OCI-LY7 (cell line): ENCODE results near the gene YJEFN3. TPM values are rescaled to one million over a fixed set of nuclear protein-coding genes. Genes with fewer than 3 reads are reported as not detected.

Experiments used
- BruUV-seq: library from RNA; stranded (reverse); fragments of 400-500 nt; replicated peaks from 2 replicates; lab custom pipeline; 2021; lab: Mats Ljungman, UMichigan
- CTCF ChIA-PET: fragments of 300-600 bp; sonication (Branson Sonifier 250); formaldehyde crosslinking; loops from one replicate; lab custom pipeline; 2022; ENCODE audit warnings: antibody characterized with exemption; ENCODE audit not compliant: unreplicated experiment; lab: Charles Lee
- POLR2A ChIA-PET: fragments of 300-600 bp; sonication (Branson Sonifier 250); formaldehyde crosslinking; loops from one replicate; lab custom pipeline; 2022; ENCODE audit warnings: antibody characterized with exemption; lab: Charles Lee
- DNase-seq: peaks from one replicate; pipeline ENCODE4 v3.0.0-alpha.2; 2015; ENCODE audit warnings: low spot score
- H2AFZ ChIP-seq: fragments of 200-600 bp; sonication (generic), shearing (Covaris generic); 2 replicates; pipeline ENCODE4 v1.6.1; 2014; ENCODE audit warnings: mild to moderate bottlenecking, antibody characterized with exemption, low read length, moderate library complexity
- H3K27ac ChIP-seq: fragments of 200-600 bp; sonication (generic); 2 replicates; pipeline ENCODE4 v1.5.1; 2014; ENCODE audit warnings: mixed run types, low read depth, mild to moderate bottlenecking, moderate library complexity, low read length, inconsistent platforms; ENCODE audit not compliant: poor library complexity, severe bottlenecking
- H3K36me3 ChIP-seq: fragments of 200-600 bp; sonication (generic); 2 replicates; pipeline ENCODE4 v1.6.1; 2014; ENCODE audit warnings: mild to moderate bottlenecking, antibody characterized with exemption, low read length, moderate library complexity, mixed read lengths; ENCODE audit not compliant: insufficient read depth
- H3K4me1 ChIP-seq: fragments of 200-600 bp; sonication (generic); 2 replicates; pipeline ENCODE4 v1.5.1; 2014; ENCODE audit warnings: mild to moderate bottlenecking, low read length; ENCODE audit not compliant: insufficient read depth, poor library complexity, severe bottlenecking
- H3K4me2 ChIP-seq: fragments of 200-600 bp; sonication (generic); 2 replicates; pipeline ENCODE4 v1.6.1; 2014; ENCODE audit warnings: mild to moderate bottlenecking, low read length
- H3K4me3 ChIP-seq: fragments of 200-600 bp; sonication (generic); 2 replicates; pipeline ENCODE4 v1.5.1; 2014; ENCODE audit warnings: mild to moderate bottlenecking, low read depth, low read length; ENCODE audit not compliant: poor library complexity, severe bottlenecking
- H3K79me2 ChIP-seq: fragments of 200-600 bp; sonication (generic); 2 replicates; pipeline ENCODE4 v1.6.1; 2016; ENCODE audit warnings: low read depth, mild to moderate bottlenecking, low read length, moderate library complexity, mixed read lengths; ENCODE audit not compliant: insufficient read depth
- H3K9me2 ChIP-seq: fragments of 200-600 bp; sonication (generic); 2 replicates; pipeline ENCODE4 v1.6.1; 2016; ENCODE audit warnings: mild to moderate bottlenecking, low read length, mixed read lengths; ENCODE audit not compliant: insufficient read depth
- H3K9me3 ChIP-seq: fragments of 200-600 bp; sonication (generic); 2 replicates; pipeline ENCODE4 v1.6.1; 2014; ENCODE audit warnings: mild to moderate bottlenecking, mixed run types, low read length, mixed read lengths
- H4K20me1 ChIP-seq: fragments of 200-600 bp; sonication (generic); 2 replicates; pipeline ENCODE4 v1.6.1; 2014; ENCODE audit warnings: mild to moderate bottlenecking, antibody characterized with exemption, low read length, moderate library complexity, mixed read lengths; ENCODE audit not compliant: insufficient read depth
- CTCF ChIP-seq: fragments of 200-600 bp; sonication (generic); conservative IDR thresholded peaks from 2 replicates; pipeline ENCODE4 v1.5.1; 2014; ENCODE audit warnings: mild to moderate bottlenecking, antibody characterized with exemption, low read length, moderate library complexity, mixed read lengths
- EZH2phosphoT487 ChIP-seq: fragments of 200-600 bp; sonication (generic); IDR thresholded peaks from 2 replicates; pipeline ENCODE4 v1.6.1; 2018; ENCODE audit warnings: low read depth, borderline replicate concordance, mild to moderate bottlenecking, mixed run types, antibody characterized with exemption, low read length, moderate library complexity, mixed read lengths
- intact Hi-C: fragments of 100-400 bp; cut with micrococcal nuclease; formaldehyde crosslinking; loops from one replicate; pipeline ENCODE4 v1.10.0; 2022; ENCODE audit not compliant: unreplicated experiment
- total RNA-seq, 2 experiments: library from RNA; depleted of rRNA in 1 of 2; stranded (reverse); fragments of >200 nt in 1 of 2; shearing (Covaris generic) in 1 of 2; gene quantifications; 2 replicates each; pipeline ENCODE4 v1.2.3, GENCODE V29; 2014 to 2022

YJEFN3 gene
- total RNA-seq, 2 experiments from 2014 or later, result 5.4 to 35.3 TPM

- H3K4me1 ChIP-seq, result peaks cover 8% of the 10 kb centered on the region
- no peak overlapping the region for H3K4me3 ChIP-seq
- ChIA-PET CTCF (no interaction called here), POLR2A (interaction anchor here (0.7 kb wide), 2 partner anchors 498 to 1628 kb away, joined by 3 read pairs; no protein-coding TSS in a partner anchor)
- TF ChIP-seq CTCF (no peak), EZH2phosphoT487 (no peak)
- intact Hi-C loops, result loop anchor here (10.0 kb wide), 1 partner anchor 210 kb away; no protein-coding TSS in a partner anchor
- H4K20me1 ChIP-seq, result no peaks in the 10 kb centered on the region
- BruUV-seq, result no TSS peak
- DNase-seq, result no peak
- H3K27ac ChIP-seq, result no peak overlapping the region
- H3K36me3 ChIP-seq, result peaks cover 18% of the 10 kb centered on the region; the same call in 1 of the 2 replicates
- no peaks in the 10 kb centered on the region for H3K9me2 ChIP-seq
- no peak overlapping the region for H2AFZ ChIP-seq
- no peak overlapping the region for H3K4me2 ChIP-seq
- no peaks in the 10 kb centered on the region for H3K9me3 ChIP-seq
- H3K79me2 ChIP-seq, result no peaks in the 10 kb centered on the region
These were observed 6.0 kb downstream of the YJEFN3 start for GRCh38 chr19:19534556-19535265.

GRCh38 chr19:19535311-19536191 lies 6.8 kb downstream of the YJEFN3 start:
- H3K4me1 ChIP-seq, result peaks cover 9% of the 10 kb centered on the region
- no TSS peak for BruUV-seq
- no peak overlapping the region for H3K27ac ChIP-seq
- H4K20me1 ChIP-seq, result no peaks in the 10 kb centered on the region
- H3K9me2 ChIP-seq, result no peaks in the 10 kb centered on the region
- TF ChIP-seq CTCF (no peak), EZH2phosphoT487 (no peak)
- no peaks in the 10 kb centered on the region for H3K79me2 ChIP-seq
- no peak overlapping the region for H3K4me3 ChIP-seq
- H3K4me2 ChIP-seq, result no peak overlapping the region
- DNase-seq, result no peak
- ChIA-PET POLR2A (interaction anchor here (0.7 kb wide), 2 partner anchors 499 to 1627 kb away, joined by 3 read pairs; no protein-coding TSS in a partner anchor), CTCF (no interaction called here)
- no peaks in the 10 kb centered on the region for H3K9me3 ChIP-seq
- intact Hi-C loops, result loop anchor here (10.0 kb wide), 1 partner anchor 209 kb away; no protein-coding TSS in a partner anchor
- H3K36me3 ChIP-seq, result peaks cover 16% of the 10 kb centered on the region; the same call in 1 of the 2 replicates
- H2AFZ ChIP-seq, result no peak overlapping the region
